GM18511 (cell line): ENCODE data around the gene B3GAT1.

ENCODE experiments used
- ATAC-seq: cut with Tn5 transposase; IDR thresholded peaks from one replicate; pipeline ENCODE4 v1.9.1; 2021; ENCODE audit warnings: mild to moderate bottlenecking, moderate library complexity; ENCODE audit not compliant: unreplicated experiment

Gene B3GAT1

GRCh38 chr11:134340354-134340964 is 71.6 kb downstream of the B3GAT1 start:
- ATAC-seq: no peak

- ATAC-seq: no peak
Observed at GRCh38 chr11:134339756-134340155, 72.3 kb downstream of the B3GAT1 start.

GRCh38 chr11:134338654-134339053 is 73.4 kb downstream of the B3GAT1 start:
- ATAC-seq: no peak

GRCh38 chr11:134338068-134338467 is 74.0 kb downstream of the B3GAT1 start:
- ATAC-seq: no peak

GRCh38 chr11:134337051-134337450 is 75.0 kb downstream of the B3GAT1 start:
- no peak for ATAC-seq

GRCh38 chr11:134334796-134335571 is 77.1 kb downstream of the B3GAT1 start:
- no peak for ATAC-seq

GRCh38 chr11:134333946-134334345 is 78.1 kb downstream of the B3GAT1 start:
- no peak for ATAC-seq

GRCh38 chr11:134333312-134333711 is 78.7 kb downstream of the B3GAT1 start:
- ATAC-seq: no peak

- ATAC-seq: no peak
Observed at GRCh38 chr11:134332782-134333181, 79.3 kb downstream of the B3GAT1 start.

GRCh38 chr11:134332189-134332631 is 79.8 kb downstream of the B3GAT1 start:
- ATAC-seq: peak; percentile 21

- ATAC-seq: peak; percentile 81
Observed at GRCh38 chr11:134331354-134332188, 80.5 kb downstream of the B3GAT1 start, which contains the start of gene GLB1L2. GLB1L2 (plus strand) TSS chr11:134331988; CDS start chr11:134332062, 74 bp downstream.

- no peak for ATAC-seq
Observed at GRCh38 chr11:134330611-134331353, 81.3 kb downstream of the B3GAT1 start.
